M059J (cell line): ENCODE measurements around the gene NELFB. TPM values are rescaled to one million over a fixed set of nuclear protein-coding genes. Genes with fewer than 3 reads are reported as not detected.
A peak's percentile ranks its signal among the peaks of the same experiment; 100 is the strongest.

Experiments
- DNase-seq: peaks from one replicate; pipeline ENCODE4 v3.0.0-alpha.2; 2012; ENCODE audit warnings: low read depth
- total RNA-seq: library from RNA; depleted of rRNA; stranded (reverse); fragments of >200 nt; shearing (Covaris generic); gene quantifications from 2 replicates; pipeline ENCODE4 v1.2.3, GENCODE V29; 2014

The NELFB gene
- total RNA-seq, 1 experiment from 2014 or later, result 73.9 TPM

DNA sequence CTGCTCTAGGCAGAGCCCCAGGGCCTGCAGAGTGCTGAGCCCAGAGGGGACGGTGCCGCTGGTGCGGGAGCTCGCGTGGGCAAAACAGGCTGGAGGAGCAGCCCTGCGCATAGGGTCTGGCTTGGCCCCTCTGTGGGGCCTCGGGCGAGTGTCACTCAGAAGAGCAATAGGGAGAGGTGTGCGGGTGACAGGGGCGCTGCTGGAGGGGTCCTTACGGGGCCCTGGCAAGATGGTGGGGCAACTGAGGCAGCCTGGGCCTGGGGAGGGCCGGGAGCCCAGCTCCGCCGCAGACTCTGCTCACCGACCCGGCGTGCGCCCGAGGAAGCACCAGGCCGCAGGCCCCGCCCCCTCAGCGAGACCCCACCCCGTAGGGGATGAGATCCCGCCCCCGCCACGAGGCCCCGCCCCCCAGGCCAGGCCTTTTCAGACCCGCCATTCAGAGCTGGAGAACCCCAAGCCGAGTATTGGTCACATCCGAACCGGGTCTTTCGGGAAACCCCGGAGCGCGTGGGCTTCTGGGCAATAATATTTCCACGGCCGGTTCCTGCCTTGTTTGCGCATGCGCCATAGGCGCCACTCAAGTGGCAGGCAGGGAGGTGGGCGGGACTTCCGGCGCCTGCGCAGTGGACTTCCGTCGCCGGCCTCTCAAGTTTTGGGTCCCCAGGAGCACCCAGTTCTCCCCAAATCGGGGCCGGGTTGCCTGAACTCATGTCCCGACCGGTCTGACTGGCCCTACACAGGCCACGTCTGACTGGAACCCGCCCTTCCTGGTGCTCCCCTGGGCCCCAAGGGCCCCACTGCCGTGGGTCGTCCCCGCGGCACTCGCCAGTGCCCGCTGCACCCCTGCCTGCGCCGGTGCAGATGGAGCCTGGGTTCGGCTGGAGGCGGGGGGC is 31.8 kb upstream of the NELFB start:
- peak; percentile 98 for DNase-seq

DNA sequence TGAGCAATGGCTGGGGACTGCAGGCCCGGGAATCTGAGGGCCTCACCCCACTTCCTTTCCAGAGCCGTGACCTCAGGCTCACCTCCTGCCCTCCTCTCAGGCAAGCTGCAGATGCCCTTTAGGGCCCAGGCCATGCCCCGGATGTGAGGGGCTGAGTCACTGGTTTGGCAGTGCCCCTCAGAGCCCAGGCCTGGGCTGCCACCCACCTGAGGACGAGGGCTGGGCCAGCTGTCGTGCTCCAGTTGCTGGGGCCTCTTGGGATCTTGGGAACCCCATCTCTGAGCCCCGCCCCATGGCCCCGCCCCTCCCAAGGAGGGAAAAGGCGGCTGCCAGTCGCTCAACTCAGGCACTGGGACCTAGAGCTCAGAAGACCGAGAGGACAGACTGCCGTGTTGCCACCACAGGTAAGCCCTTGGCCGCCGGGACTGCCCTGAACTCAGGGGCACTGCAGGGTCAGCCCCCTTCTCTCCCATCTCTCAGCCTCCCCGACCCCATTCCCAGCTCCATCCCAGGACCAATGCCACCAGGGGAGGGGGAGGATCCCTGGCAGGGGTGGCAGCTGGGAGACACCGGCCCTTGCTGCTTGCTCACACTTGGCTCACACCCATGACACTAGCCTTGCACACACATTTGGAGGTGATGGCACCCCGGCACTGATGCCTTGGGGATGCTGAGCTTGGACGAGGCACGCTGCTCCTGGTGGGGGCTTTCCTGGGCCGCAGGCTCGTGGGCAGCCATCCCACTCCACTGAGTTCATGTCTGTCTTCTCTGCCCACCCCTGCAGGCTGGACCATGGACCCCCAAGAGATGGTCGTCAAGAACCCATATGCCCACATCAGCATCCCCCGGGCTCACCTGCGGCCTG is 30.1 kb upstream of the NELFB start, which contains the start of gene CYSRT1:
Gene CYSRT1, plus strand, starts transcription at position 345 of the 865 bp plus-strand sequence. Its CDS starts 448 bp downstream, at position 793.
- DNase-seq, result no peak

DNA sequence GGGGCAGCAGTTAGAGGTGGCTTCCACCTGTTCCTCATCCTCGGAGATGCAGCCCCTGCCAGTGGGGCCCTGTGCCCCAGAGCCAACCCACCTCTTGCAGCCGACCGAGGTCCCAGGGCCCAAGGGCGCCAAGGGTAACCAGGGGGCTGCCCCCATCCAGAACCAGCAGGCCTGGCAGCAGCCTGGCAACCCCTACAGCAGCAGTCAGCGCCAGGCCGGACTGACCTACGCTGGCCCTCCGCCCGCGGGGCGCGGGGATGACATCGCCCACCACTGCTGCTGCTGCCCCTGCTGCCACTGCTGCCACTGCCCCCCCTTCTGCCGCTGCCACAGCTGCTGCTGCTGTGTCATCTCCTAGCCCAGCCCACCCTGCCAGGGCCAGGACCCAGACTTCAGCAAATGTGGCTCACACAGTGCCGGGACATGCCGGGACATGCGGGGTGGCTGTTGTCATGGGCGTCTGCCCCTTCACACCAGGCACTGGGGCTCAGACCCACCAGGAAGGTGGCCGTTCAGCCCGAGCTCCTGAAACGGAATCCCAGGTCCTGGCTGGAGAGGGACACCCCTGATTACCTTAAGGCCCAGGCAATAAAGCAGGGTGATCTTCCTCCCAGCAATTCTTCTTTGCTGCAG is 29.3 kb upstream of the NELFB start:
- no peak for DNase-seq

DNA sequence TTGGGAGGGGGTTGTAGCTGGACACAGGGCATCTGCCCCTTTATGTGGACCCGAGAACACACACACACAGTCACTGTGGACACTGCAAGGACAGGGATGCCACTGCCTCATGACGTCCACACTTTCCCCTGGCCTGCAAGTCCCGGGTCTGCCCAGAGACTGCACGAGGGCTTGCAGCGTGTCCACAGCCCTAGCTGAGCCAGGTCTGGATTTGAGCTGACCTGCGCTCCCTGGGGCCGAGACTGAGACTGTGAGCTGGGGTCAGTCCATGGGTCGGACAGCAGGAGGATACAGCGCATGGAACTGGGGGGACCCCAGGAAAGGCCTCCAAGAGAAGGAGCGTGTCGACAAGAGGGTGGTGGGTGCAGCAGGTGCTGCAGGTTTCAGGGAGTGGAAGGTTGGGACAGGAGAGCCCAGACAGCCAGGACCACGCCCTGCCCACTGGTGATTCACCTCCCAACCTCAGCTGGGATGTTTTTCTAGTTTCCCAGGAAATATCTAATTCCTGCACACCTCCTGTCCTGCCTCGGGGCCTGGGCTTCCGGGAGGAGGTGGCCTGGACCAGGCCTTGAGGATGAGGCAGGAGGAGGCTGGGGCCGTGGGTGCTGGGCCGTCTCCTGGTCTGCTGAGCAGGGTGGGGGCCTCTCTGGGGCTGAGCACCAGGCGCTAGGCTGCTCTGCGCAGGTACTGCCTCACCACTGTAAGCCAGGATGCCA is 28.6 kb upstream of the NELFB start:
- DNase-seq, result peak; percentile 84

DNA sequence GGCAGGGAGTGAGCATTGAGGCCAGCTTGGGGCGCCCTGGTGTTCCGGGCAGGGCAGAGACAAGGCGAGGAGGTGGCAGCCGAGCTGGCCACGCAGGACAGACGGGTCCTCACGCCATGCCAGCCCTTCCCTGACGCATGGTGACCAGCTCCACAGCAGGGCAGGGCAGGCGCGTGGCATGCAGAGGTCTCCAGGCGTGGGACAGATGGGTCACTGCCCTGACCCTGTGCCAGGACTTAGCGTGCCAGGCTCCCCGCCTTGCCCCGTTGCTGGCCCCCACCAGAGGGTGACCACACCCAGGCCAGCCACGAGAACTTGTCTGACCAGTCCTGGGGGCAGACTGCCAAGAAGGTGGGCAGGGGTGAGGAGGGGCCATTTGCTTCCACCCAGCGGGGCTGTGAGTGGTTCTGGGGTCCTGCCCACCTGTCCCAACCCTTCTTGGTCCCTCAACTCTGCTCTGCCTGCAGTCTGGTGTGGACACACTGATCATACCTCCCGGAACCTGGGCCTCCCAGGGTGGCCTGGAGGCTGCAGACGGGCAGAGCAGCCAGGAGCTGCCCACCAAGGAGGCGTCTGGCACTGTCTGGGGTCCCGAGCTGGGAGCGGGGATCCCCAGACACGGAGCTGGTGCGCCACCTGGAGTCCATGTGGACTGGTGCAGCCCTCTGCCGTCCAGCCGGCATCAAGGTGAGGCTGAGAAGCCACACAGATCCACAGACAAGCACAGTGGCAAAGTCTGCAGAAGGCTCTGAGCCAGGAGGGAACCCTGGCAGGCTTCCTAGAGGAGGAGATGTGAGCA is 27.9 kb upstream of the NELFB start, which contains the start of gene RNF224:
Gene RNF224, plus strand, starts transcription at position 449 of the 799 bp plus-strand sequence. CDS start 834 bp downstream, outside the sequence.
- DNase-seq, result peak; percentile 80

DNA sequence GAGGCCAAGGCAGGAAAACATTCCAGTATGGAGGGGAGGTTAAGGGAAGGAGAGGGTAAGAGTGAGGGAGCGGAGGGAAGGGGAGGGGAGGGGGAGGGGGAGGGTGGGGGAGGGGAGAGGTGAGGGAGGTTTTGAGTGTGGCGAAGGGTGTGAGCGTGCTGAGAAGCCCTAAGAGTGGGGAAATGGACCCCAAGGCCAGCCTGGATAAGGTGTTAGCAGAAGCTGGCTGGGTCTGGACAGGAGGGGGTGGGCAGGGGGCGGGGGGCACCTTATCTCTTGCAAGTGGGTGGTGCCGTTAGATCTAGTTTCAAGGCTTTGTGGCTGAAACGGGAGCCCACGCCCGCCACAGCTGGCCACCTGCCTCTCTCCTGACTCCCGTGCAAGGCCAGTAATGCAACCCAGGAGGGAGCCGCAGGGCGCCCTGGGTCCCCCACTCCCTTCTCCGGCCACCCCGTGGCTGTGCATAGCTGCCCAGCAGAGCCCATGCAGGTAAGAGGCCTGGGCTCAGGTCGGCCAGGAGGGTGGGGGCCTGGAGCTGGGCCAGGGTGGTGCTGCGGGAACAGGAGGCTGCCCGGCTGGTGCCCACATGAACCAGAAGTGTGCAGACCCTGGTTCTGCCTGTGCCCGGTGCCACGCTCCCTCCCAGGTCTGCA is 27.1 kb upstream of the NELFB start:
- DNase-seq, result no peak

DNA sequence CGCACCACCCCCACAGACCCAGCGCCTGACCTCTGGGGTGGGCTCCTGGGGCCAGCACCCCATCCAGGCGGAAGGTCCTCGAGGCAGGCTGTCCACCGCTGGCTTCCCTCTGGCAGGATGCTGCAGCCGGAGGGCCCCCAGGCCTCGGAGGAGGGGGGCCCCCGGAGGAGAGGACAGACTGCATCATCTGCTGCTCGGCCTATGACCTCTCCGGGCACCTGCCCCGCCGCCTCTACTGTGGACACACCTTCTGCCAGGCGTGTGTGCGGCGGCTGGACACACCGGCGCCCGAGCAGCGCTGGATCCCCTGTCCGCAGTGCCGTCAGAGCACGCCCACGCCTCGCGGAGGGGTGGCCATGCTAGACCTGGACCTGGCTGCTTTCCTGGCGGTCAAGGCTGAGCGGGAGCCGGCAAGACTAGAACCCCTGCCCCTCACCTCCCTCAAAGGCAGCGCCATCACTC is 26.6 kb upstream of the NELFB start:
- DNase-seq, result no peak

DNA sequence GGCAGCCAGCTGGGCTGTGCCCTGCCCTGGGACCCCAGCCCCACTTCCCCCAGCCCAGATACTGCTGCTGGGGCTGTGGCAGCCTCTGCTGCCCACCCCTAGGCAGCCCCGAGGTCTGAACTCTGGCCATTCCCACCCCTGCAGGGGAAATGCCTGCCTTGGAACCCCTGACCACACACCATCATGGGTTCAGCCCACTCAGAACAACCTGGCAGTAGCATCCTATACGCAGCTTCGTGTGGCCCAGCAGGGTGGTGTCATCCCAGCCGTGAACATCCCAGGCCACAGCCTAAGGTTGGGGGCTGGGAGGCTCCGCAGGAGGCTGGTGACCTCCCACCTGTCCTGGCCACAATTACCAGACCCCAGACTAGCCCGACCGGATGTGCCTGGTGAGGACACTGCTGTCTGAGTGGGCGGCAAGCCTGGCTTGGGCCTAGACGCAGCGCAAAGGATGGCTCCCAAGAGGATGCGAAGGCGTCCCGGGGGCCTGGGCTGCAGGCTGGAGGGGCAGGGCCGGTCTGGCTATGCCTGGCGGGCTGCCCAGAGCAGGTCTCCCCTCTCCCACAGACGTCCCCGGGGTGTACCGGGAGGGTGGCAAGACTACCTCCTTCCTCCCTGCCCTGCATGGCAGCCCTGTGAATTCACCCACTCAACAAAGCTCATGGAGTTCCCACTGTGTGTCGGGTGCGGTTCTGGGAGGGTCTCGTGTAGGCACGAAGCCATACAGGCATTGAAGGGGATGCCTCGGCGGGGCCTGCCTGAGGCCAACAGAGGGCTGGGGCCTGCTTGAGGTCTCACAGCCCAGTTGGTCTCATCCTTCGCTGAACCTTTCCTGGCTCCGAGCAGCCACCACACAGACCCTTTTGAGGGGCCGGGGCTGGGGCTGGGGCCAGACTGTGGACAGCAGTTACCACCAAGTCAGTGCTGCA is 25.9 kb upstream of the NELFB start:
- no peak for DNase-seq

DNA sequence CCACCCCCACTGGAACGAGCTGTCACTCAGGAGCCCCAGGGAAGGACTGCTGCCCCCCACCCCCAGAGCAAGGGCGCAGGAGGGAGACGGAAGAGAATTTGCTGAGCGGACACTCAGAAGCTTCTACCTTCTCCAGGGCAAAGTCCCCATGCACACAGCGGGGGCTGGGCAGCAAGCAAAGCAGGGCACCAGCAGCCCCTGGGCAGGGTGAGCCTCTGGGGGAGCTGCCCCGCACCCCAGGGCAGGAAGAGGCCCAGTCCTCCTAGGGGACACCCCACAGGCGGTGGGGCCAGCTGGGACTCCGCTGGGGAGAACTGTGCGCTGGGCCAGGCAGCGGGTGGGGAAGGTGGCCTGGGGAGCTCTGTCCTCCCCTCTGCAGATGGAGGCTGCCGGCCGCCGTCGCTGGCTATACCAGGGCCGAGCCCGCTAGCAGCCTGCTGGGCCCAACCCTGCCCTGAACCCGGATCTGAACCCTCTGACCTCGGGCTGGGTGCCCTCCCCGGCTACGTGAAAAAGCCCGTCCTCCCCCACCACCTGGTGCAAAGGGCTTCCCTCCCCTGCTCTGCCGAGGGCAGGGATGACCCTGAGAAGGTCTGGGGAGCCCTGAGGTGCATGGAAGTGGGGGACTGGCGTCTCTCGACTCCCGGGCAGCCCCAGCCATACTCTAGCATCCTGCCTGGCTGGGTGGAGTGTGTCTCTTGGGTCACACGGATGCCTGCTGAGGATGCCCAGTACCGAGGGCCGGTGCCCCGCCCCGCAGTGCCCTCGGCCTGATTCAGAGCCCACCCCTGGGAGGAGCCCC is 25.0 kb upstream of the NELFB start:
- no peak for DNase-seq

DNA sequence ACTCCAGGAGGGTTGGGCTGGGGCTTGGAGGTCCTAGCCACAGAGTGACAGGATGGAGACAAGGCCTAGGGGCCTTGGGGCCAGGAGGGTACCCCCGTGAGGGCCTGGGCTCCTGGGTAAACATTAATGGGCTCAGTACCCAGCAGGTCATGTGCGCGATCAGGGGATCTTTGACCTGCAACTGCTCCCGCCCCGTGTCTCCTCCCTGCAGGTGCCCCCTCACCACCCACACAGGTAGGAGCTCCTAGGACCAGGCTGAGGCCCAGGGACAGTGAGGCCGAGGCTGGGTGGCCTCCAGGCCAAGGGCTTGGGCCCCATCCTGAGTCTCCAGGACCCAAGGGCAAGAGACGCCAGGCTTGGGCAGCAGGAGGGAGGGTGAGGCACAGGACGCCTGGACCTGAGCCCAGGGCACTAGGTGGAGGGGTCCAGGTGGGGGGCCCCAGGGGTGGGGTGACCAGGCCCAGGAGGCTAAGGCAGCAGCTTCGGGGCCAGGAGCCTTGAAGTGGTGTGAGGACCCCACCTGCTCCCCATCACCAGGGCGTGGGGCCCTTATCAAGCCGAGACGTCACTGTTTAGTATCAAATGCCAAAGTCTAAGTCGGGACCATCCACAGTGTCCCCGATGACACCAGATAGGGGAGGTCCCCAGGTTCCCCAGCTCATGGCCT is 24.3 kb upstream of the NELFB start, which contains the start of gene SLC34A3:
Gene SLC34A3, plus strand, starts transcription at position 197 of the 667 bp plus-strand sequence. CDS start 802 bp downstream, outside the sequence.
- no peak for DNase-seq

DNA sequence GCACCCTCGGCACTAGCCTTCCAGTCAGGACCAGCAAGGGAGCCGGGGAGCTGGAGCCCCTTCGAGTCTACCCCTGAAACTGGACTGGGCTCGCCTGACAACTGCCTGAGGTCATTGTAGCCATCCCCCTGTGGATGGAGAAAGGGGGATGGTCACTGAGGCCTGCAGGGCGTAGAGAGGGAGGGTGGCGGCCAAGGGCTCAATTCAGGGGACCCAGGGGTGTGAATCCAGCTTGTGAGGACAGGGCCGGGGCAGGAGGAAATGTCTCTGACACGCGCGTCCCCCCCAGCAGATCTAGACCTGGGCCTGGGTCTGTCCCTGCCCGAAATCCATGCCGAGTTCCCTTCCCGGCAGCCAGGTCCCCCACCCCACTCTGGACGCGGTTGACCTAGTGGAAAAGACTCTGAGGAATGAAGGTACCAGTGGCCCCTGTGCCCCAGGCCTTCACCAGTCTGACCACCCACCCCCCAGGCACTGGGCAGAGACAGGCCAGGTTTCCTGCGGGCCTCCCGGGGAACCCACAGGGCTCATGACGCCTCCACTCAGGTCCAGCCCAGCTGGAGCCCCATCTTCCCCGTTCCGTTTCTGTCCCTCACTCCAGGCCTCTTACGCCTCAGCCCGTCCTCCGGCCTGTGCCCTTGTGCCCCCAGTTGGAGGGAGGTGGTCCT is 23.6 kb upstream of the NELFB start:
- no peak for DNase-seq

DNA sequence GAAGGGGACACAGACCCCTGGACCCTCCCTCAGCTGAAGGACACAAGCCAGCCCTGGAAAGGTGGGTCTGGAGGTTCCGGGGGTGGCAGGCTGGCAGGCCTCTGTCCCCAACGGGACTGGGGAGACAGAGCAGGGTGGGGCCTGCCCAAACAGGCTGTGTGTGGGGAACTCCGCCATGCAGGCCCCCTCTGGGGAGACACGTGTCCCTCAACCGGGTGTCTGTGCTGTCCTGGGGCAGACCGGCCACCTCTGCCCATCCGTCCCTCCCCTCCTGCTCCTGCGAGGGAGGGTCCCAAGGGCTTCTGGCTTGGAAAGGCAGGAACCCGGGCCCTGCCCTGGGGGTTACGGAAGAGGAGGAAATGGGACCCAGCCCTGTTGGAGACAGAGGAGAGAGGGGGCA is 23.0 kb upstream of the NELFB start:
- no peak for DNase-seq

DNA sequence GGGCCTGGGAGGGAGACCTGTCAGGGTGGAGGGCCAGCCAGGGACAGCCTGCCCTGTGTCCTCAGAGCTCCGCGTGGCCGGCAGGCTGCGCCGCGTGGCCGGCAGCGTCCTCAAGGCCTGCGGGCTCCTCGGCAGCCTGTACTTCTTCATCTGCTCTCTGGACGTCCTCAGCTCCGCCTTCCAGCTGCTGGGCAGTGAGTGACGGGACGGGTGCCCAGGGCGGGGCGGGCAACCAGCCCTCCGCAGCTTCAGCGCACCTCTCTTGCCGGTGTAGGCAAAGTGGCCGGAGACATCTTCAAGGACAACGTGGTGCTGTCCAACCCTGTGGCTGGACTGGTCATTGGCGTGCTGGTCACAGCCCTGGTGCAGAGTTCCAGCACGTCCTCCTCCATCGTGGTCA is 22.6 kb upstream of the NELFB start:
- DNase-seq, result no peak

DNA sequence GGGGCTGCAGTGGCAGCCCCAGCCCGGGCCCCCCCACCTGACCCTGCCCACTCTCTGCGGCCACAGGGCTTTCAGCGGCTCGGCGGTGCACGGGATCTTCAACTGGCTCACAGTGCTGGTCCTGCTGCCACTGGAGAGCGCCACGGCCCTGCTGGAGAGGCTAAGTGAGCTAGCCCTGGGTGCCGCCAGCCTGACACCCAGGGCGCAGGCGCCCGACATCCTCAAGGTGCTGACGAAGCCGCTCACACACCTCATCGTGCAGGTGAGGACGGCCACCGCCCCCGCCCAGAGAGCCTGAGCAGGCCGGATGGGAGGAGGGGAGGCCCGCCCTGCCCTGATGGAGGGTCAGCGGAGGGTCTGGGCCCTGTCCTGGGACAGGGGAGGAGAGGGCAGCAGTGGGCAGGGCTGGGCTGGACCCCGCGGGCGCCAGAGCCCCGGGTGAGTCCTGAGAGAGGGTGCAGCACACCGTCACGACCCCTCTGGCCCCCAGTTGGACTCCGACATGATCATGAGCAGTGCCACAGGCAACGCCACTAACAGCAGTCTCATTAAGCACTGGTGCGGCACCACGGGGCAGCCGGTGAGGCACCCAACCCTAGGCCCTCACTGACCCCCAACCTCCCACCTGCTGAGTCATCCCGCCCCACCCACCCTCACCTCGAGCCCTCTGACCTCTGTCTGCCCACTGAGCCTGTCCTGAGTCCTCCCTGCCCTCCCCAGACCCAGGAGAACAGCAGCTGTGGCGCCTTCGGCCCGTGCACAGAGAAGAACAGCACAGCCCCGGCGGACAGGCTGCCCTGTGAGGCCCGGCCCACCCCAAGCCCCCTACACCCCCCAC is 21.8 kb upstream of the NELFB start:
- no peak for DNase-seq

DNA sequence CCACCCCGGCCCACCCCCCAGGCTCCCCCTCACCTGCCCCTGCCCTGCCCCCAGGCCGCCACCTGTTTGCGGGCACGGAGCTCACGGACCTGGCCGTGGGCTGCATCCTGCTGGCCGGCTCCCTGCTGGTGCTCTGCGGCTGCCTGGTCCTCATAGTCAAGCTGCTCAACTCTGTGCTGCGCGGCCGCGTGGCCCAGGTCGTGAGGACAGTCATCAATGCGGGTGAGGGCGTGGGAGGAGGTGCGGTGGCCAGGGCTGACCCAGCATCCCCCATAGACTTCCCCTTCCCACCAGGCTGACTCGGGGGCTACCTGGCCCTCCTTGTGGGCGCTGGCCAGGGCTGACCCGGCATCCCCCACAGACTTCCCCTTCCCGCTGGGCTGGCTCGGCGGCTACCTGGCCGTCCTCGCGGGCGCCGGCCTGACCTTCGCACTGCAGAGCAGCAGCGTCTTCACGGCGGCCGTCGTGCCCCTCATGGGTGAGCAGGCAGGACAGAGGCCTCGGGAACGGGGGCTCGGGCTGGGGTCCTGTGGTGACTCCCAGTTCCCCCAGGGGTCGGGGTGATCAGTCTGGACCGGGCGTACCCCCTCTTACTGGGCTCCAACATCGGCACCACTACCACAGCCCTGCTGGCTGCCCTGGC is 21.0 kb upstream of the NELFB start:
- no peak for DNase-seq
